Measurements from ENCODE around the gene CFD. TPM values are rescaled to one million over a fixed set of nuclear protein-coding genes. Genes with fewer than 3 reads are reported as not detected.
A peak's percentile ranks its signal among the peaks of the same experiment; 100 is the strongest.

Gene CFD
- total RNA-seq, 6 donors from 2014 or later: 101 to 393 (median 259) TPM

DNA sequence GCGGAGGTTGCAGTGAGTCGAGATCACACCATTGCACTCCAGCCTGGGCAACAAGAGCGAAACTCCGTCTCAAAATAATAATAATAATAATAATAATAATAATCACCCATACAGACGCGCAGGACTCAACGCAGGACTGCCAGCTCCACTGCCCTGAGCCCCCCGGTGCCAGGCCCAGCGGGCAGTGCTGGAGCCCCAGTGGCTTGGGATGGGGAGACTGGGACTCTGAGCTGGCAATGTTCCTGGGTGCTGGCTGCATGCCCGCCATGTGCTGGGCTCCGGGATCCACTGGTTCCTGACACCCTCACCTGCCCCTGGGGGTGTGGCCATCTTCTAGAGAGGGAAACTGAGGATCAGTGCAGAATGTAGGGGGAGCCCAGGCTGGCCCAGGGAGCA, 32.2 kb upstream of the CFD start:
- peaks cover 16 to 30% (median 22%) of the 10 kb centered on the region in 4 donors for H3K4me1 ChIP-seq
- H3K9me3 ChIP-seq: no peaks in the 10 kb centered on the region
- no peak overlapping the region for H3K27ac ChIP-seq
- TF ChIP-seq POLR2AphosphoS5 (IDR thresholded peaks at IDR 0.05) (no peak), EP300 (IDR thresholded peaks at IDR 0.05) (no peak), CTCF (IDR thresholded peaks at IDR 0.05) (no peak), POLR2A (IDR thresholded peaks at IDR 0.05) (no peak)
- H3K4me3 ChIP-seq: no peak overlapping the region
- no peak for DNase-seq
- no peak for ATAC-seq (ENCODE audit: low FRiP score in 2 of 2)
- H3K27me3 ChIP-seq: peaks cover 0 to 9% (median 3%) of the 10 kb centered on the region in 4 donors
- 81 to 88% methylated on average over 11 of the region's 11 CpGs for WGBS, 2 donors
- no peaks in the 10 kb centered on the region for H3K36me3 ChIP-seq

GRCh38 chr19:827710-828321, 31.6 kb upstream of the CFD start, which contains the start of gene AZU1:
Gene AZU1, plus strand, starts transcription at chr19:827837. Its CDS starts 10 bp downstream, at chr19:827847.
- Histone ChIP-seq H3K36me3 (no peaks in the 10 kb centered on the region), H3K4me1 (peaks cover 11 to 27% (median 19%) of the 10 kb centered on the region in 4 donors), H3K9me3 (no peaks in the 10 kb centered on the region), H3K27ac (peak within 1 kb of the TSS in 1 of 4 donors; percentile 26), H3K4me3 (no peak within 1 kb of the TSS), H3K27me3 (peaks cover 0 to 4% (median 0%) of the 10 kb centered on the region in 4 donors)
- no peak for TF ChIP-seq CTCF (IDR thresholded peaks at IDR 0.05)
- TF ChIP-seq EP300 (IDR thresholded peaks at IDR 0.05): no peak
- no peak for TF ChIP-seq POLR2AphosphoS5 (IDR thresholded peaks at IDR 0.05)
- TF ChIP-seq POLR2A (IDR thresholded peaks at IDR 0.05): no peak
- ATAC-seq (ENCODE audit: low FRiP score in 2 of 2): peak; percentile 54 to 64
- peak; percentile 61 to 81 for DNase-seq
- whole genome bisulfite sequencing, 2 donors: 47 to 49% methylated on average over 7 to 20 of the region's 33 CpGs

DNA sequence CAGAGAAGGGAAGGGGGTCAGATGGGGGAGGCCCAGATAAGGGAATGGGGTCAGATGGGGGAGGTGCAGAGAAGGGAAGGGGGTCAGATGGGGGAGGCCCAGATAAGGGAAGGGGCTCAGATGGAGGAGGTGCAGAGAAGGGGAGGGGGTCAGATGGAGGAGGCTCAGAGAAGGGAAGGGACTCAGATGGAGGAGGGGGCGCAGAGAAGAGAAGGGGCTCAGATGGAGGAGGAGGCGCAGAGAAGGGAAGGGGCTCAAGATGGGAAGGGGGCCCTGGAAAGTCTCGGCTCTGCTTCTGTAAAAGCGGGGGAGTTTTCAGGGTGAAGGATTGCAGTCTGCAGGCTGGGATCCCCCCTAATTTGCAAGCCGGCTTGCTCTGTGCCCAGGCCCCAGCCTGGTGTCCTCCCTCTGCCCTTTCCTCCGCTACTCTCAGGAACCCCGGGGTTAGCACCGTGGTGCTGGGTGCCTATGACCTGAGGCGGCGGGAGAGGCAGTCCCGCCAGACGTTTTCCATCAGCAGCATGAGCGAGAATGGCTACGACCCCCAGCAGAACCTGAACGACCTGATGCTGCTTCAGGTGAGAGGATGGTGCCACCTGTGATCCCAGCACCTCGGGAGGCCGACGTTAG, 30.2 kb upstream of the CFD start:
- DNase-seq: no peak

GRCh38 chr19:831407-832369, 27.8 kb upstream of the CFD start:
- no peak overlapping the region for H3K4me3 ChIP-seq
- H3K4me1 ChIP-seq: peaks cover 6 to 15% (median 11%) of the 10 kb centered on the region in 4 donors
- DNase-seq: no peak
- no peaks in the 10 kb centered on the region for H3K36me3 ChIP-seq
- no peak overlapping the region for H3K27ac ChIP-seq
- 53 to 58% methylated on average over 17 to 32 of the region's 38 CpGs for WGBS, 2 donors
- peaks cover 0 to 4% (median 0%) of the 10 kb centered on the region in 4 donors for H3K27me3 ChIP-seq
- no peak for ATAC-seq (ENCODE audit: low FRiP score in 2 of 2)
- TF ChIP-seq POLR2AphosphoS5 (IDR thresholded peaks at IDR 0.05) (no peak), EP300 (IDR thresholded peaks at IDR 0.05) (no peak), POLR2A (IDR thresholded peaks at IDR 0.05) (no peak), CTCF (IDR thresholded peaks at IDR 0.05) (no peak)
- no peaks in the 10 kb centered on the region for H3K9me3 ChIP-seq

More for the DNA sequence above, 30.2 kb upstream of the CFD start:
- Histone ChIP-seq H3K36me3 (no peaks in the 10 kb centered on the region), H3K27me3 (no peaks in the 10 kb centered on the region), H3K4me3 (no peak overlapping the region), H3K9me3 (no peaks in the 10 kb centered on the region), H3K4me1 (peaks cover 6 to 18% (median 11%) of the 10 kb centered on the region in 4 donors), H3K27ac (no peak overlapping the region)
- 66 to 67% methylated on average over 18 of the region's 18 CpGs for WGBS, 2 donors
- no peak for ATAC-seq (ENCODE audit: low FRiP score in 2 of 2)
- TF ChIP-seq EP300 (IDR thresholded peaks at IDR 0.05): no peak
- no peak for TF ChIP-seq POLR2AphosphoS5 (IDR thresholded peaks at IDR 0.05)
- no peak for TF ChIP-seq POLR2A (IDR thresholded peaks at IDR 0.05)
- no peak for TF ChIP-seq CTCF (IDR thresholded peaks at IDR 0.05)
